ACHN (cell line): Measurements from ENCODE around the gene TIPIN.
A peak's percentile ranks its signal among the peaks of the same experiment; 100 is the strongest.
"Not testable (repeated sequence)": the region's sequence is repeated elsewhere in the genome, so short reads cannot be mapped to it uniquely, and the experiment has no call there.

Experiments
- DNase-seq: peaks from one replicate; pipeline ENCODE4 v3.0.0-alpha.2; 2015
- in situ Hi-C: cut with HindIII; loops from 2 replicates; pipeline ENCODE4 v1.10.0; 2017; ENCODE audit warnings: low sequenced_read_pairs, low pct_ligation_motif_present, low pct_unique_long_range_greater_than_20kb

TIPIN gene

DNA sequence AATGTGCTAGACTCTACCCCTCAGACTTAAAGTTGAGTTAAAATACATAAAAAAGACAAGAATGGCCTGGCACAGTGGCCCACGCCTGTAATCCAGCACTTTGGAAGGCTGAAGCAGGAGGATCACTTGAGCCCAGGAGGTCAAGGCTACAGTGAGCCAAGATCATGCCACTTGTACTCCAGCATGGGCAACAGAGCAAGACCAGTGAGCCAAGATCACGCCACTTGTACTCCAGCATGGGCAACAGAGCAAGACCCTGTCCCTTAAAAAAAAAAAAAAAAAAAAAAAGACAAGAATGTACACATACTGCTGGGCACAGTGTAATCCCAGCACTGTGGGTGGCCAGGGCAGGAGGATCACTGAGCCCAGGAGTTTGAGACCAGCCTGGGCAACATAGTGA, 45.7 kb downstream of the TIPIN start:
- DNase-seq: no peak
- in situ Hi-C loops: no loop called here

DNA sequence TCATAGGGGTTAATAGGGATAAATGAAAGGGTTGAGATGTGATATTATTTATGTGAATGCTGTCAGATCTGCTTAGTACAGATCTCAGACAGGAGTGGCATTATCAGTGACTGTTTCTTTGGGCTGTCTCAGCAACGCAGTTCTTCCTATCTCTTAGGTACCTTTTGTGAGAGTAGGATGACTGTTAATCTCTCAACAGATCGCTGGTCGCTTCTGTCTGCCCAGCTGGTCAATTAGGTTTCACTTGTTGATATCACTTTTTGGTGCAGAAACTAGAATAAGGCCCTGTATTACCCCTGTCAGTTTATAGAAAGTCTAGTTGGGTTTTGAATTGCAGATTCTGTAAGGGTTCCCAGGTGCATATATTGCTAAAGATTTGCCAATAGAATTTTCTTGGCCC, 46.7 kb downstream of the TIPIN start:
- no peak for DNase-seq
- in situ Hi-C loops: no loop called here

DNA sequence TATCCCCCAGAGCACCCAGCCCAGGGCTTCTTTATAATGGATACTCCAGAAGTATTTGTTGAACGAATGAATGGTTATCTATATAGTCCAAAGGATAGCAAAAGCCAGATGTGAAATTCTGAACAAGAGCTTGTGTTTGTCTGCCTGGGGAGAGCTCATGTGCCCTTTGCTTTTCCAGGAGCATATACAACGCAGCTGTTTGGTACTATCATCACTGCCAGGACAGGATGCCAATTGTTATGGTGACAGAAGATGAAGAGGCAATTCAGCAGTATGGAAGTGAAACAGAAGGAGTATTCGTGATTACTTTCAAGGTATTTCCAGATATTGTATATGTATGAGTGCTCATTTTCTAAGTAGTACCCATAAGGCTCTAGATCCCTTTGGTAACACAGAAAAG, 48.0 kb downstream of the TIPIN start:
- no peak for DNase-seq
- in situ Hi-C loops: no loop called here

DNA sequence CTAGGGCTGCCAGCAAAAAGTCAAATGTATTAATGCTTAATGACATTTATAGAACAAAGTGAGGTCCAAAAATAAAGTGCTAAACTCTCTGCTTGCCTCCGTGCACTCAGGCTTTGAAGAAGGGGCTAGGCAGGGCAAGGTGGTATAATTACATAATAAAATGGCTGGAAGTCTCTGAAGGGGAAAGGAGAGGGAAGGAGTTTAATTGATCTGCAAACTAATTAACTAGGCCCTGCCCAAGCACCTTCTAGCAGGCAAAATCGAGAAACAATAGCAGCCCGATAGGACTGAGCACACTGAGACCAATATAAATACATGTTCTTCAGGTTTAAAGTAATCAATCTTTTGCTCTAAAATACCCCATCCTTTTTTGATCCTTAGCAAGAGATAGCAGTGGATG, 50.1 kb downstream of the TIPIN start:
- in situ Hi-C loops: no loop called here
- no peak for DNase-seq

DNA sequence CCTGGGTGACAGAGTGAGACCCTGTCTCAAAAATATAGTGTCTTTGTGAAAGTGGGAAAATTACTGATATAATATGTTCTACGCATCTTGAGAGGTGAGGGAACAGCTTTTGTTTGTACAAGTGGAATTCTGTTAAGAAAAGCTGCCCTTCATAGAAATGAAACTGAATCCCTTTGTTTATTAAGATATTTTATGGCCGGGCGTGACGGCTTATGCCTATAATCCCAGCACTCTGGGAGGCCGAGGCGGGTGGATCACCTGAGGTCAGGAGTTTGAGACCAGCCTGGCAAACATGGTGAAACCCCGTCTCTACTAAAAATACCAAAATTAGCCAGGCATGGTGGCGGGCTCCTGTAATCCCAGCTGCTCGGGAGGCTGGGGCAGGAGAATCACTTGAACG, 52.1 kb downstream of the TIPIN start:
- in situ Hi-C loops, DNase-seq: not testable (repeated sequence)

DNA sequence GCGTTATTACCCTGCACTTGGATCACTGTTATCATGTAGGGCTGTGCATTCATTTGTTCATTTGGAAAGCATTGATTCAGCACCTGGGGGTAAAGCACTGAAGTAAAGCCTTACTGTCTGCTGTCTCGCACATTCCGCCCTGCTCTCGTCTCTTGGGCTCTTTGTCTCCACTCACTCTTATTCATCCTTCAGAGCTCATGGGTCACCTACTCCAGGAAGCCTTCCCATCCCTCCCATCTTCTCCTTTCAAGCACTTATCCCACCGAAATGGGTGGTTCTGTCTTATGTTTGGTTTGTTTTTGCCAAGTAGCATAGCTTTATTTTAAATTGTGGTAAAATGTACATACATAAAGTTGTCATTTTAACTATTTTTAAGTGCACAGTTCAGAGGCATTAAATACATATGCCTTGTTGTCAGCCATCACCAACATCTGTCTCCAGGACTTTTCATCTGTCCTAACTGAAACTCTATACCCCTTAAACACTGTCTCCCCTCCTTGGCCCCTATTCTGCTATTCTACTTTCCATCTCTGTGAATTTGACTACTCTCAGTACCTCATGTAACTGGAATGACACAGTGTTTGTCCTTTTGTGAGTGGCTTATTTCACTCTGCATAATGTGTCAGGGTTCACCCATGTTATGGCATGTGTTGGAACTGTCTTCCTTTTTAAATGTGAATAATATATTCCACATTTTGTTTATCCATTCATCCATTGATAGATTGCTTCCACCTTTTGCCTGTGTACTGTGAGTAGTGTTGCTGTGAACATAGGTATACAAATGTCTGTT, 53.8 kb downstream of the TIPIN start:
- DNase-seq: no peak
- in situ Hi-C loops: no loop called here

DNA sequence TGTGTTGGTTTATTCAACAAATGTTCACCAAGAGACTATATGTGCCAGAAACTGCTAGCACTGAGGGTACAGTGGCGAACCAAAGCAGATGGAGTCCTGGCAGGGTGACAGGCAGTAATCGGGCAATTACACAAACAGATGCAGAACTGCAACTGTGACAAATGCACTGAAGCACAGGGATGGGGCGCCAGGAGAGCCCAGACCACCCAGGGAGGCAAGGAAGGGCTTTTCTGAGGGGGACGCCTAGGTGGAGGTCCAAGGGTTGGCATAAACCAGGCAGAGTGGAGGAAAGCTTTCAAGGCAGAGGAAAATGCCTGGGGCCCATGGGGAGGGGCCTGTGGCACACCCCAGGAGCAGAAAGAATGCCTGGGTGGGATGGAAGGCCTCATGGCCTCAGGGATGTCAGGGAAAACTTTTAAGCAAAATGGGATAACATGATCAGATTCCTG, 57.7 kb downstream of the TIPIN start:
- in situ Hi-C loops: no loop called here
- no peak for DNase-seq

DNA sequence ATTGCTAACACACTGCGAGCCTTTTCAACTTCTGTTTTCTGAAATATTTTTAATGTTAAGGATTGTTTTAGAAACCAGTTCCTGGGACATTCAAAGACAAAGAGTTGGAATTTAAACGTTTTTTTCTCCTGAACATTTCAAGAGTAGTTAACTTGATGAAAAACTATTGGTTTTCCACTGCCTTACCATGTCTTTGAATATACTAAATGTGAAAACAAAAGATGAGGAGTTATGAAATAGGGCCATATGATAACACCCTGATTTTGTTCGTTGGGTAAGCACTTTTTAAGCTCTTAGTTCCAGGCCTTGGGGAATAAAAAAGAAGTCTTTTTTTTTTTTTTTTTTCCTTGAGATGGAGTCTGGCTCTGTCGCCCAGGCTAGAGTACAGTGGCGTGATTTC, 60.3 kb downstream of the TIPIN start:
- in situ Hi-C loops: no loop called here
- no peak for DNase-seq

DNA sequence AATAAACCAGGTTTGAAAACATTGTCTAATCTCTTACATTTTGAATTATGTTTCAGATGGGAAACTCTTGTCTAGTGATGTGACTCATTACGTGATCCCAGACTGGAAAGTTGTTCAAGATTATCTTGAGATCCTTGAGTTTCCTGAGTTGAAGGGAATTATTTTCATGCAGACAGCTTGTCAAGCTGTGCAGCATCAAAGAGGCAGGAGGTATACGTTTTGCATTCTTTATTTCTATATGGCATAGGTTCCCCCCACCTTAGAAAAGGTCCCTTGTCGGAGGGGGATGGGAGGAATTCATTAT, 61.6 kb downstream of the TIPIN start:
- peak; percentile 45 for DNase-seq
- in situ Hi-C loops: no loop called here

DNA sequence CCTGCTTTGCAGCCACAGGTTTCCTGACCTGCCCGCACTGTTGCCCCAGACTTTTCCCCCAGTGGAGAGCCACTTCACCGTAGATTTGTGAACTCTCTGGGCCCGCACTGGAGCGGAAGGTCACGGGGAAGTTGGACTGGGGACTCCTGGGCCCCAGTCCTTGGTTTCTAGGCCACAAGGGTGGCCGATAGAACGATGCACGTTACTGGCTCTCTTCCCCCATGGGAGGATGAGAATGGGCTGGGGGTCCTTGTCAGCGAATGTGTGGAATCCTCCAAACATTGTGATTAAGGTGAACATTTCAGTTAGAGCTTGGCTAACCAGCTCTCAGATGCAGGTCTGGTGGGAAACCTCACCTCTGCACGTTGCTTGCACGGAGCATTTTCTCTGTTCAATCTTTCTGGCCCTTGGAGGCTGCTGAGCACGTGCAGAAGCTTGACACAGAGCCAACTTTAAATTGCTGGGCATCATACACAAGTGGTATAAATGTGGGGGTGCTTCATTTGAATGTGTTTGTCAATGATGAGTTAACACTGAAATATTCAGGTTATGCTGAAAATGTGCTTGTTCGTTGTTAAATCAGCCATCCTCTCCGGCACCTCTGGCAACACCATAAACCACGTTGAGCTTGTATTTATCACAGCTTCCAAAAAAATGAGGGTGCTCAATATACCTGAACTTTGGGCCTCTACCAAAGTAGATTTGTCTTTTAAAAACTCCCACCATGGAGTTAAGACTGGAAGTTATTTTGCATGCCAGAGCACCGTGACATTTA, 62.1 kb downstream of the TIPIN start:
- DNase-seq: peak; percentile 87
- in situ Hi-C loops: no loop called here

DNA sequence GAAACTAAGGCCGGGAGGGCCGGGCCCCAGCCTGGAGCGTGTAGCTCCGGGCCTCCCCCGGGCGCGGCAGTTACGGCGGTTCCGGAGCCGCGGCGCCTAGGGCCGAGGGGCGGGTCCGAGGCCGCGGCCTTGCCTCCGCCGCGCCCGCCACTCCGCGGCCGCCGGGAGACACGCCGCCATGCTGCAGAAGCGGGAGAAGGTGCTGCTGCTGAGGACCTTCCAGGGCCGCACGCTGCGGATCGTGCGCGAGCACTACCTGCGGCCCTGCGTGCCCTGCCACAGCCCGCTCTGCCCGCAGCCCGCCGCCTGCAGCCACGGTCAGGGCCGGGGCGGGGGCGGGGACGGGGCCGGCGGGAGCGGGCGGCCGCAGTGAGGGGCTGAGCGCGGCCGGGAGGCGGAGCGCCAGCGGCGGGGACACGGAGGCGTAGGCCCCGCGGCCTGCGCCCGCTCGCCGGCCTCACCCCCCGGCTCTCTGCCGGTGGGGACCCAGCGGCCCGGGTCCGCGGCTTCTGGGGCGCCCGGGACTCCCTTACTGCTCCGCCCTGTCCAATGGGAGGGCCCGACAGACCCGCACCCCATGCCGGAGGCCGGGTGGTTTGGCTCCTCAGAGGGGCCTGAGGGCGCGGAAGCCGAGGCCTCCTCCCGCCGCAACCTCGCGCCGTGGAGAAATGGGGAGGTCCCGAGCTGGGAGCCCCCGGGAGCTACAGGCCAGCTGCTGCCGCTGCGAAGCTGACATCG, 62.9 kb downstream of the TIPIN start, which contains the start of gene DIS3L:
Gene DIS3L, plus strand, starts transcription at position 150 of the 738 bp plus-strand sequence. Its CDS starts 29 bp downstream, at position 179.
- in situ Hi-C loops: no loop called here
- DNase-seq: peak; percentile 58

DNA sequence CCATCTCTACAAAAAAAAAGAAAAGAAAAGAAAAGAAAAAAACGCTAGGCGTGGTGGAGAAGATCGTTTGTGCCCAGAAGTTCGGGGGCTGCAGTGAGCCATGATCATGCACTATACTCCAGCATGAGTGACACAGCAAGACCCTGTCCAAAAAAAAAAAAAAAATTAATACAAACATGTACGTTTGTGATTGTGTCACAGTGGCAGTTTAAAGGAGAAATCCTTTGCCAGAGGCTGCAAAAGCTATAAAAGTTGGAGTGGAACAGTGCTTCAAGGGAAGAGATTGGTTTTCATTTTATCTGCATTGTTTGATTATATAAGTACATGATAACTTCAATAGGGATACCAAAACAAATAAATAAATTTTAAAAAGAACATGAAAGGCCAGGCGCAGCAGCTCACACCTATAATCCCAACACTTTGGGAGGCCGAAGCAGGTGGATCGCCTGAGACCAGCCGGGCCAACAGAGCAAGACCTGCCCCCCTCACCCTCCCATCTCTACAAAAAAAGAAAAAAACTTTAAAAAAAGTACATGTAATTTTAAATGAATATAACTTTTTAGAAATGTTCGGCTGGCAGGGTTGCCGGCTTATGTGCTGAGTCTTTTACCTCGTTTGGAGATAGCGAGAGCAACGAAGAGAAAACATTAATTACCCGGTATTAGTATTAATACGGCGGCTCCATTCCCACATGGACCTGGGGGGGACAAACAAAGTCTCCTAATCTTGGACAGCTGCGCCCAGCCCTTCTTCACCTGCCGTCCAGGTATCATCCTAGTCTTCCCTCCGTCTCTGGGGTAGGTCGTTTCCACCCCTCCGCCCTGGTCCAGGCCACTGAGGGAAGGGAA, 63.7 kb downstream of the TIPIN start:
- DNase-seq: no peak
- in situ Hi-C loops: no loop called here

DNA sequence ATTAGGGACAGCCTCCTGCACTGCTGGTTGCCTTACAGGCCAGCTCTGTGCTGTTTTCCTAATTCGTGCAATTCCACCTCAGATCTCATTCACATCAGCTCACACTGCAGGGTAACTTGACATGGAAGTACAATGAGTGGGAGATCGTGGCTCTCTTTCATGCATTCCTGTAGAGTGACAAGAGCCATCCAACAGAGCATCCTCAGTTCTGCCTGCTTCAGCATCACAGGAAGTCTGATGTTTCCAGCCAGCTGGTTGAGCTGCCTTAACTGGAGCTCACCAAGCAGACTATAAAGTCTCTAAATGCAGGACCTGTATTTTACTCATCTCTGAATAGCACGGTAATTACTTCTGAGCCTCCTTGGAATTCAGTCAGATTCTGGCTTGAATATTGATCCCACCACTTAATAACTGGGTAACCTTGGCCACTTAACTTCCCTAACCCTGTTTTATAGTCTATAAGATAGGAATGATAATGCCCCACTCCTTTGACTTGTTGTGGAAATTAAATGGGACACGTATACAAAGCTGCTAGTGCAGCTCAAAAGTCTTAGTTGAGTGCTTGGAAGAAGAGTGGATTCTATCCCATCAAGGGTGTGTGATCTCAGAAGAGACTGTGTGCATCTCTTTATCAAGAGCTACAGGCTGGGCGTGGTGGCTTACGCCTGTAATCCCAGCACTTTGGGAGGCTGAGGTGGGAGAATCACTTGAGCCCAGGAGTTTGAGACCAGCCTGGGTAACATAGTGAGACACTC, 64.5 kb downstream of the TIPIN start:
- no peak for DNase-seq
- in situ Hi-C loops: no loop called here

DNA sequence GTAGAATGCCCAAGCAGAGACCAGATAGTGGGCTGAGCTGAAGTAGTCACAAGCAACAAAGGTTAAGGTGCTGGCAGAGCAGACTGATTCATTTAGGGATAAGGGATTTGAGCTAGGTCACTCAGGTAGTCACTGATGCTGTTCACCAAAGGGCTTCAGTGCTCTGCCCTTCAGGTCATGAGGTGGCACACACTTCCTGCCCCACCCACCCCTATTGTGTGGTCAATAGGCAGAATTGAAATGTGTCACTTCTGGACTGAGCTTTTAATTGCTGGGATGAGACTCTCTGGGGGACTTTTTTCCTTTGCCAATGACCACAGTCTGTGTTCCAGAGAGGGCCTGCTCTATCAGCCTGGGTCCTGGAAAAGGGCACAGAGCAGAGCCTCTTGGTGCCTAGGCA, 66.0 kb downstream of the TIPIN start:
- in situ Hi-C loops: no loop called here
- DNase-seq: no peak

DNA sequence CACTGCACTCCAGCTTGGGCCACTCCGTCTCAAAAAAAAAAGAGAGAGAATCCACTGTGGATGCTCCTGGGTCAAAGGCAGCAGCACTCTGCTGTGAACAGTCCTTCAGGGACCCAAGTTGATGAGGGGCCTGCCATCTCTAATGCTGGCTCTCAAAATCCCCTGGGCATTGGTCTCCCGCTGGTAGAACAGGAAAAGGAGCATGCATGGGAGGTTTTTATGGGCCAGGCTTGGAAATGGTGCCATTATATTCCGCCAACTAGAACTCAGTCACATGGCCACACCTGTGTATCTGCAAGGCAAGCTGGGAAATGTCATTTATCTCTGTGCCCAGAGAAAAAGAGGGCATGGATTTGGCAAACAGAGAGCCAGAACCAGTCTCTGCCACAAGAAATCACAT, 66.5 kb downstream of the TIPIN start:
- in situ Hi-C loops: no loop called here
- DNase-seq: no peak

DNA sequence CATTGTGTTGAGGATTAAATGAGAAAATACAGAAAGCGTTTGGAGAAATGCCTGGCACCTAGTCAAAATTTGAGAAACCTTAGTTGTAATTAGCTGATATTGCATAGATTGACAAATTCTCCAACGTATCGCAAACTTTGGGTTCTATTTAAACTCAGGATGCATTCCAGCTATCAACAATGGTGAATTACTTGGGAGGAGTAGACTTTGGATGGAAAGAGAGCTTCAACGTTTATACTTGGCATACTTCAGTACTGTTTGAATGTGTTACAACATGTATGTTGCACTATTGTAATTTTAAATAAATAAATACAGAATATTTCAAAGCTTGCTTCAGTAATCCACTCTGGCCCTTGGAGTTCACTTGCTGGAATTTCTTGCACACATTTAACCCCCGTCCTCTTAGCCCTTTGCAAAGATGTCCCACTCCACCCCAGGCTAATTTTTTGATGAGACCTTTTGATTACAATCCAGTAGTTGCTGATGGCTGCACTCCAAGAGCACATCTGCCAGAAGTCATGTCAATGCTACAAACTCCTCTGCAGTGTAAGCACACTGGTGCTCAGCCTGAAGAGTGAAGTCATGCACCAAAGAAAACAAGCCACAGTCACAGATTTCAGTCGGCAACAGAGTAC, 67.8 kb downstream of the TIPIN start:
- DNase-seq: no peak
- in situ Hi-C loops: no loop called here

DNA sequence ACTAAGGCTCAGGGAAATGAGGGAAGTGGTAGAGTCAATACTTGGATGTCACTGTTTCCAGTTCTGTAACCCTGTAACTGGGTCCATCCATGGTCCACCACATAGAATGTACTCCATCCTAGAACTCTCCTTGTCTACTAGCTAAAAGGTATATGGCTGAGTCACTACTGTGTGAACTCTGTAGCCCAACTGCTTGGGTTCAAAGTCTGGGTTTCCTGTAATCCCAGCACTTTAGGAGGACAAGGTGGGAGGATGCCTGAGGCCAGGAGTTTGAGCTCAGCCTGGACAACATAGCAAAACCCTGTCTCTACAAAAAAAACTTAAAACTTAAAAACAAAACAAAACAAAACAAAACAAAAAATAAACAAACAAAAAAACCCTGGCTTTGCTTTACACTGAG, 68.4 kb downstream of the TIPIN start:
- in situ Hi-C loops: no loop called here
- no peak for DNase-seq
